CD14-positive monocyte (primary cell): Measurements from ENCODE around the gene ZNF672. TPM values are rescaled to one million over a fixed set of nuclear protein-coding genes. Genes with fewer than 3 reads are reported as not detected.

Experiments
- DNase-seq, 3 donors: peaks; one replicate each; pipeline ENCODE4 v3.0.0-alpha.2; 2011 to 2022
- H2AFZ ChIP-seq: 2 replicates; pipeline ENCODE4 v1.6.0; 2012; ENCODE audit warnings: mild to moderate bottlenecking, low read depth, low read length, inconsistent platforms; ENCODE audit not compliant: insufficient read depth, poor library complexity, severe bottlenecking
- H3K27ac ChIP-seq, 2 donors: 1 replicate in 1 of 2; 2 replicates in 1 of 2; pipeline ENCODE4 v1.5.1; 2012 to 2013; ENCODE audit warnings: low read length in 2 of 2, control low read depth in 1 of 2, inconsistent platforms in 1 of 2, low read depth in 1 of 2, mild to moderate bottlenecking in 1 of 2
- H3K27me3 ChIP-seq, 2 donors: one replicate each; pipeline versions ENCODE4 v1.6.0 to v1.6.1; 2011 to 2013; ENCODE audit warnings: low read length in 2 of 2; ENCODE audit not compliant: control insufficient read depth in 2 of 2, insufficient read depth in 2 of 2
- H3K36me3 ChIP-seq, 2 donors: replicated peaks in 1 of 2; 1 replicate in 1 of 2; 2 replicates in 1 of 2; pipeline versions ENCODE4 v1.5.1 to v1.6.1; 2012 to 2013; ENCODE audit warnings: low read length in 2 of 2, control low read depth in 1 of 2, inconsistent platforms in 1 of 2, mild to moderate bottlenecking in 1 of 2; ENCODE audit not compliant: insufficient read depth in 2 of 2, control insufficient read depth in 1 of 2
- H3K4me1 ChIP-seq, 2 donors: 1 replicate in 1 of 2; 2 replicates in 1 of 2; pipeline versions ENCODE4 v1.5.1 to v1.6.1; 2012 to 2013; ENCODE audit warnings: low read length in 2 of 2, control low read depth in 1 of 2, inconsistent platforms in 1 of 2, mild to moderate bottlenecking in 1 of 2, moderate library complexity in 1 of 2; ENCODE audit not compliant: insufficient read depth in 2 of 2, control insufficient read depth in 1 of 2
- H3K4me2 ChIP-seq: replicated peaks from 2 replicates; pipeline ENCODE3; 2012; ENCODE audit warnings: low read length, moderate library complexity, mild to moderate bottlenecking; ENCODE audit not compliant: poor library complexity, severe bottlenecking; ENCODE audit errors: extremely low read depth
- H3K4me3 ChIP-seq, 3 experiments: fragments of 200-600 bp in 1 of 3; sonication (generic) in 1 of 3; replicated peaks in 1 of 3; 1 replicate in 2 of 3; 2 replicates in 1 of 3; pipeline ENCODE4 v1.5.1; 2011 to 2013; ENCODE audit warnings: low read length in 3 of 3, mild to moderate bottlenecking in 3 of 3, control low read depth in 2 of 3, low read depth in 2 of 3, inconsistent platforms in 1 of 3, moderate library complexity in 1 of 3
- H3K79me2 ChIP-seq: 2 replicates; pipeline ENCODE4 v1.6.0; 2012; ENCODE audit warnings: mild to moderate bottlenecking, control low read depth, inconsistent platforms, low read length, moderate library complexity; ENCODE audit not compliant: insufficient read depth
- H3K9ac ChIP-seq: 2 replicates; pipeline ENCODE4 v1.6.0; 2017; ENCODE audit warnings: low read length, mild to moderate bottlenecking; ENCODE audit not compliant: insufficient read depth, poor library complexity, severe bottlenecking
- H3K9me3 ChIP-seq, 2 donors: replicated peaks in 1 of 2; 1 replicate in 1 of 2; 2 replicates in 1 of 2; pipeline versions ENCODE4 v1.5.1 to v1.6.1; 2012 to 2013; ENCODE audit warnings: low read length in 2 of 2, control low read depth in 1 of 2; ENCODE audit not compliant: control insufficient read depth in 1 of 2, insufficient read depth in 1 of 2
- H4K20me1 ChIP-seq: 2 replicates; pipeline ENCODE4 v1.6.0; 2012; ENCODE audit warnings: mild to moderate bottlenecking, low read length, control low read depth, moderate library complexity; ENCODE audit not compliant: insufficient read depth
- H3K27ac Mint-ChIP-seq, 7 donors: one replicate each; pipeline ENCODE4 v1.8.0; 2020; ENCODE audit warnings: mild to moderate bottlenecking in 7 of 7, mixed read lengths in 7 of 7, moderate library complexity in 6 of 7, inconsistent platforms in 2 of 7
- H3K27me3 Mint-ChIP-seq, 3 donors: one replicate each; pipeline ENCODE4 v1.8.0; 2021 to 2022; ENCODE audit warnings: low read depth in 3 of 3, mild to moderate bottlenecking in 3 of 3, mixed read lengths in 3 of 3, moderate library complexity in 3 of 3, inconsistent platforms in 1 of 3
- H3K36me3 Mint-ChIP-seq, 2 donors: one replicate each; pipeline ENCODE4 v1.8.0; 2020; ENCODE audit warnings: mixed read lengths in 2 of 2, inconsistent platforms in 1 of 2, mild to moderate bottlenecking in 1 of 2
- H3K4me1 Mint-ChIP-seq: one replicate; pipeline ENCODE4 v1.8.0; 2020; ENCODE audit warnings: mild to moderate bottlenecking, mixed read lengths
- H3K4me3 Mint-ChIP-seq, 2 donors: one replicate each; pipeline ENCODE4 v1.8.0; 2020; ENCODE audit warnings: mild to moderate bottlenecking in 2 of 2, mixed read lengths in 2 of 2, moderate library complexity in 1 of 2
- H3K9me3 Mint-ChIP-seq, 7 donors: one replicate each; pipeline ENCODE4 v1.8.0; 2020 to 2022; ENCODE audit warnings: mixed read lengths in 7 of 7, mild to moderate bottlenecking in 6 of 7, moderate library complexity in 6 of 7, inconsistent platforms in 2 of 7
- WGBS: methylation state at CpG from one replicate; pipeline ENCODE4 v1.1.5; 2013; ENCODE audit warnings: missing lambda C conversion rate; ENCODE audit not compliant: insufficient coverage; 5-methylcytosine and 5-hydroxymethylcytosine counted together
- intact Hi-C, 2 donors: fragments of 100-400 bp; cut with micrococcal nuclease; formaldehyde crosslinking; loops; one replicate each; pipeline versions ENCODE4 v1.15.0 to v1.15.1; 2023
- polyA plus RNA-seq, 3 donors: library from polyadenylated mRNA; depleted of rRNA in 1 of 3; unstranded in 2 of 3; stranded (reverse) in 1 of 3; fragments of 300-500 nt in 2 of 3; fragments of >200 nt in 1 of 3; fragmentation: Illumina TruSeq in 2 of 3; gene quantifications; 1 replicate in 2 of 3; 2 replicates in 1 of 3; pipeline ENCODE4 v1.2.3, GENCODE V29; 2012 to 2021
- TF ChIP-seq, protein P1 (sequence below): fragments of 200-600 bp; IDR thresholded peaks from one replicate; pipeline ENCODE4 v1.8.0; 2022; ENCODE audit warnings: antibody characterized with exemption, mild to moderate bottlenecking

The ZNF672 gene
- polyA plus RNA-seq, 3 donors, result 21.2 to 23.9 (median 23.4) TPM

DNA sequence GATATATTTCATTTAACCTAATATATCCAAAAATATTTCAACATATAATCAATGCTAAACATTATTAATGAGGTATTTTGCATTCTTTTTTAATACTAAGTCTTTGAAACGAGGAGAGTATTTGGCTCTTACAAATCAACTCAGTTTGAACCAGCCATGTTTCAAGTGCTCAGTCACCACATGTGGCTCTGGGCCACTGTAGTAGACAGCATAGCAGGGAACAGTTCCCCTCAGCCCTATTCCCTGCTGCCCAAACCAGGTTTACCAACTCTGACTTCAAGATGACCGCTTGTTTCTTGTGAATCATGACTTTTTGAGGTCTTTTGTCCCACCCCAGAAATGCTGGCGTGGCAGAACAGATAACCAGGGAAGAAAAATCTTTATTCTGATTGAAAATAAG is 5.7 kb downstream of the ZNF672 start:
- H3K4me3 Mint-ChIP-seq, result no peak overlapping the region
- H4K20me1 ChIP-seq, result peaks cover 37% of the 10 kb centered on the region
- H3K4me1 Mint-ChIP-seq, result peaks cover 22% of the 10 kb centered on the region
- TF ChIP-seq, protein P1, sequence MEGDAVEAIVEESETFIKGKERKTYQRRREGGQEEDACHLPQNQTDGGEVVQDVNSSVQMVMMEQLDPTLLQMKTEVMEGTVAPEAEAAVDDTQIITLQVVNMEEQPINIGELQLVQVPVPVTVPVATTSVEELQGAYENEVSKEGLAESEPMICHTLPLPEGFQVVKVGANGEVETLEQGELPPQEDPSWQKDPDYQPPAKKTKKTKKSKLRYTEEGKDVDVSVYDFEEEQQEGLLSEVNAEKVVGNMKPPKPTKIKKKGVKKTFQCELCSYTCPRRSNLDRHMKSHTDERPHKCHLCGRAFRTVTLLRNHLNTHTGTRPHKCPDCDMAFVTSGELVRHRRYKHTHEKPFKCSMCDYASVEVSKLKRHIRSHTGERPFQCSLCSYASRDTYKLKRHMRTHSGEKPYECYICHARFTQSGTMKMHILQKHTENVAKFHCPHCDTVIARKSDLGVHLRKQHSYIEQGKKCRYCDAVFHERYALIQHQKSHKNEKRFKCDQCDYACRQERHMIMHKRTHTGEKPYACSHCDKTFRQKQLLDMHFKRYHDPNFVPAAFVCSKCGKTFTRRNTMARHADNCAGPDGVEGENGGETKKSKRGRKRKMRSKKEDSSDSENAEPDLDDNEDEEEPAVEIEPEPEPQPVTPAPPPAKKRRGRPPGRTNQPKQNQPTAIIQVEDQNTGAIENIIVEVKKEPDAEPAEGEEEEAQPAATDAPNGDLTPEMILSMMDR, result no peak
- H3K27ac ChIP-seq, result no peak overlapping the region
- peaks cover 50 to 56% of the 10 kb centered on the region in 2 donors for H3K36me3 Mint-ChIP-seq
- H3K79me2 ChIP-seq, result peaks cover 59% of the 10 kb centered on the region
- H3K27ac Mint-ChIP-seq, result peak overlapping the region in 1 of 7 donors; percentile 38
- no peak overlapping the region for H2AFZ ChIP-seq
- H3K9me3 ChIP-seq, result no peaks in the 10 kb centered on the region
- no peak overlapping the region for H3K4me2 ChIP-seq
- WGBS, result 100% methylated on average over 1 of the region's 3 CpGs
- H3K27me3 ChIP-seq, result no peaks in the 10 kb centered on the region
- no peak for DNase-seq
- peaks cover 48 to 68% of the 10 kb centered on the region in 2 donors for H3K36me3 ChIP-seq
- peaks cover 0 to under 1% (median 0%) of the 10 kb centered on the region in 3 donors for H3K27me3 Mint-ChIP-seq
- intact Hi-C loops, result no loop called here
- no peak overlapping the region for H3K9ac ChIP-seq
- no peak overlapping the region for H3K4me3 ChIP-seq
- H3K4me1 ChIP-seq, result peaks cover 9 to 19% of the 10 kb centered on the region in 2 donors
- H3K9me3 Mint-ChIP-seq, result peaks cover 0 to 7% (median 0%) of the 10 kb centered on the region in 7 donors

DNA sequence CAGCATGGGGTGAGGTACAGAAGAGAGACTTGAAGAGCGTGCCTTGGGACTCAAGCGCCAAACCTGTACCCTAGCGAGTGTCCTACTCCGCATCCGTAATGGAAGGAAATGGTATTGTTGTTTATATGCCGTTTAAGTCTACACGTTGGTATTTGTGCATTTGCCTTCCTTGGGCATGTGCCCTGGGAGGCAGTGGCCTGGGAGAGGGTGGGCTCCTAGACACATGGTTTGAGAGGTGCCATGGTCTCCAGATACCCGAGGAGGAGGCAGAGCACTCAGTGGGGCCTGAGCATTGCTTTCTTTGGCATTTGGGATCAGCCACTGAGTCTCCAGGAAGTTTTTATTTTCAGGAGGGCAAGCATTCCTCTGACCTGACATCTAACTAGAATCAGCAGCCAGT is 6.5 kb downstream of the ZNF672 start:
- Histone ChIP-seq H3K27me3 (no peaks in the 10 kb centered on the region), H3K9ac (no peak overlapping the region), H3K4me1 (peaks cover under 1 to 10% of the 10 kb centered on the region in 2 donors), H3K9me3 (no peaks in the 10 kb centered on the region), H3K4me3 (no peak overlapping the region), H3K4me2 (no peak overlapping the region), H2AFZ (no peak overlapping the region), H4K20me1 (peaks cover 42% of the 10 kb centered on the region), H3K36me3 (peaks cover 57 to 77% of the 10 kb centered on the region in 2 donors), H3K79me2 (peaks cover 50% of the 10 kb centered on the region), H3K27ac (no peak overlapping the region)
- Mint-ChIP-seq H3K27ac (peak overlapping the region in 2 of 7 donors; percentile 80), H3K27me3 (peaks cover 0 to 2% (median 2%) of the 10 kb centered on the region in 3 donors), H3K4me1 (peaks cover 16% of the 10 kb centered on the region), H3K36me3 (peaks cover 58 to 64% of the 10 kb centered on the region in 2 donors), H3K9me3 (peaks cover 0 to 5% (median 0%) of the 10 kb centered on the region in 7 donors), H3K4me3 (no peak overlapping the region)
- DNase-seq, result no peak
- TF ChIP-seq, protein P1, result no peak
- WGBS, result 94% methylated on average over 8 of the region's 8 CpGs
- intact Hi-C loops, result no loop called here
